ENCODE results near the gene CAB39L. TPM values are rescaled to one million over a fixed set of nuclear protein-coding genes. Genes with fewer than 3 reads are reported as not detected.

Gene CAB39L
- polyA plus RNA-seq, 1 of the 3 experiments (the other 2 are of a cell fraction): 2.6 TPM

DNA sequence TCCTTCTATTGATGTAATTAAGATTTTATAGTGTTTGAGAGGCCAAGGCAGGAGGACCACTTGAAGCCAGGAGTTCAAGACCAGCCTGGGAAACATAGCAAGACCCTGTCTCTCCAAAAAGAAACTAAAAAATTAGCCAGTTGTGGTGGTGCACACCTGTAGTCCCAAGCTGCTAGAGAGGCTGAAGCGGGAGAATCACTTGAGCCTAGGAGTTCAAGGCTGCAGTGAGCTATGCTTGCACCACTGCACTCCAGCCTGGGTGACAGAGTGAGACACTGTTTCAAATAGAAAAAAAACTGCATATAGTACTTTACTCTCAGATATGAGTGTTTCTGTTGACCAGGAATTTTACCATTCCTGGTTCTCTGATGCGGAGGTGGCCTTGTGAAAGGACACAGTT is 147.2 kb downstream of the CAB39L start (continued):
- TF ChIP-seq EP300 (IDR thresholded peaks at IDR 0.05; ENCODE audit: borderline replicate concordance in 1 of 2, low read depth in 1 of 2, low read length in 1 of 2) (no peak), FOXM1 (IDR thresholded peaks at IDR 0.05; ENCODE audit: low read depth) (no peak), TEAD4 (IDR thresholded peaks at IDR 0.05; ENCODE audit: borderline replicate concordance, insufficient read depth) (no peak), ELF1 (IDR thresholded peaks at IDR 0.05) (no peak), NRF1 (IDR thresholded peaks at IDR 0.05; ENCODE audit: low read depth, low read length) (no peak), TAF1 (IDR thresholded peaks at IDR 0.05; ENCODE audit: borderline replicate concordance, low read depth, low read length) (no peak), SMC3 (IDR thresholded peaks at IDR 0.05; ENCODE audit: low read depth, low read length) (no peak)
- TF ChIP-seq, protein P1, sequence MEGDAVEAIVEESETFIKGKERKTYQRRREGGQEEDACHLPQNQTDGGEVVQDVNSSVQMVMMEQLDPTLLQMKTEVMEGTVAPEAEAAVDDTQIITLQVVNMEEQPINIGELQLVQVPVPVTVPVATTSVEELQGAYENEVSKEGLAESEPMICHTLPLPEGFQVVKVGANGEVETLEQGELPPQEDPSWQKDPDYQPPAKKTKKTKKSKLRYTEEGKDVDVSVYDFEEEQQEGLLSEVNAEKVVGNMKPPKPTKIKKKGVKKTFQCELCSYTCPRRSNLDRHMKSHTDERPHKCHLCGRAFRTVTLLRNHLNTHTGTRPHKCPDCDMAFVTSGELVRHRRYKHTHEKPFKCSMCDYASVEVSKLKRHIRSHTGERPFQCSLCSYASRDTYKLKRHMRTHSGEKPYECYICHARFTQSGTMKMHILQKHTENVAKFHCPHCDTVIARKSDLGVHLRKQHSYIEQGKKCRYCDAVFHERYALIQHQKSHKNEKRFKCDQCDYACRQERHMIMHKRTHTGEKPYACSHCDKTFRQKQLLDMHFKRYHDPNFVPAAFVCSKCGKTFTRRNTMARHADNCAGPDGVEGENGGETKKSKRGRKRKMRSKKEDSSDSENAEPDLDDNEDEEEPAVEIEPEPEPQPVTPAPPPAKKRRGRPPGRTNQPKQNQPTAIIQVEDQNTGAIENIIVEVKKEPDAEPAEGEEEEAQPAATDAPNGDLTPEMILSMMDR (IDR thresholded peaks at IDR 0.05): no peak
- TF ChIP-seq, protein P2, sequence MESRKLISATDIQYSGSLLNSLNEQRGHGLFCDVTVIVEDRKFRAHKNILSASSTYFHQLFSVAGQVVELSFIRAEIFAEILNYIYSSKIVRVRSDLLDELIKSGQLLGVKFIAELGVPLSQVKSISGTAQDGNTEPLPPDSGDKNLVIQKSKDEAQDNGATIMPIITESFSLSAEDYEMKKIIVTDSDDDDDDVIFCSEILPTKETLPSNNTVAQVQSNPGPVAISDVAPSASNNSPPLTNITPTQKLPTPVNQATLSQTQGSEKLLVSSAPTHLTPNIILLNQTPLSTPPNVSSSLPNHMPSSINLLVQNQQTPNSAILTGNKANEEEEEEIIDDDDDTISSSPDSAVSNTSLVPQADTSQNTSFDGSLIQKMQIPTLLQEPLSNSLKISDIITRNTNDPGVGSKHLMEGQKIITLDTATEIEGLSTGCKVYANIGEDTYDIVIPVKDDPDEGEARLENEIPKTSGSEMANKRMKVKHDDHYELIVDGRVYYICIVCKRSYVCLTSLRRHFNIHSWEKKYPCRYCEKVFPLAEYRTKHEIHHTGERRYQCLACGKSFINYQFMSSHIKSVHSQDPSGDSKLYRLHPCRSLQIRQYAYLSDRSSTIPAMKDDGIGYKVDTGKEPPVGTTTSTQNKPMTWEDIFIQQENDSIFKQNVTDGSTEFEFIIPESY (IDR thresholded peaks at IDR 0.05; ENCODE audit: borderline replicate concordance, low read depth): no peak

DNA sequence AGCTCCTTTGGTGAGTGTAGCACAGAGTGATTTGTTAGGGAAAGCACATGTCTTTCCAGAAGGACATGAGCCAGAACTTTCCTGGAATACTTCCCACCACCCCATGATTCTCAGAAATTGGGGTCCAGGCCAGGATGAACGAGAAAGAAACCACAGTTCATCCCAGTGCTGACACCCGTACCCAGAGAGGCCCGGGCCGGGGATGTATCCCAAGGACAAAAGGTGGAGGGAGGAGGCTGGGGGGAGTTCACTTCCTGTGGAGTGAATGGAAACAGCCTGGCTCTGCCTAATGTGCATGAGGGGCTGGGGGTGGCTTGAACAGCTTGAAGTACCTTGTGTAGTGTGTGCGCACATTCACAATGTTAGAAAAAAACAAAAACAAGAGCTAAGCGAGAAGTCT is 148.6 kb downstream of the CAB39L start:
- Histone ChIP-seq H2AFZ (ENCODE audit: low read depth) (no peak overlapping the region), H3K4me3 (ENCODE audit: low read depth in 2 of 2, low read length in 1 of 2) (no peak overlapping the region), H3K9me2 (no peaks in the 10 kb centered on the region), H3K4me1 (ENCODE audit: control insufficient read depth in 1 of 2, insufficient read depth in 2 of 2, low read depth in 1 of 2, low read length in 1 of 2) (peaks cover 0 to 3% of the 10 kb centered on the region in 2 experiments; a peak in 1 of 4 replicates), H3K36me3 (replicated peaks in 1 of 2; ENCODE audit: control insufficient read depth in 1 of 2, insufficient read depth in 2 of 2, low read length in 1 of 2) (no peaks in the 10 kb centered on the region), H3K27me3 (ENCODE audit: insufficient read depth) (no peaks in the 10 kb centered on the region), H3F3A (replicated peaks; ENCODE audit: insufficient read depth) (no peaks in the 10 kb centered on the region), H3K9me3 (no peaks in the 10 kb centered on the region), H4K20me1 (ENCODE audit: insufficient read depth) (no peaks in the 10 kb centered on the region), H3K9ac (no peak overlapping the region), H3K79me2 (ENCODE audit: insufficient read depth) (no peaks in the 10 kb centered on the region), H3K4me2 (no peak overlapping the region), H3K27ac (ENCODE audit: low read depth in 2 of 2, low read length in 1 of 2) (no peak overlapping the region)
- POLR2A ChIA-PET: no interaction called here
- 78% methylated on average over 6 of the region's 6 CpGs for WGBS (ENCODE audit: low lambda C conversion rate)
- TF ChIP-seq TAF1 (IDR thresholded peaks at IDR 0.05; ENCODE audit: borderline replicate concordance, low read depth, low read length) (no peak), RAD21 (IDR thresholded peaks at IDR 0.05; ENCODE audit: low read length) (no peak), JUND (IDR thresholded peaks at IDR 0.05) (no peak), SIN3A (IDR thresholded peaks at IDR 0.05; ENCODE audit: borderline replicate concordance, low read depth, low read length) (no peak), FOXJ3 (CRISPR knock-in tag; IDR thresholded peaks at IDR 0.05) (no peak), MEF2A (IDR thresholded peaks at IDR 0.05; ENCODE audit: borderline replicate concordance, low read depth) (no peak), POLR2AphosphoS5 (IDR thresholded peaks at IDR 0.05; ENCODE audit: low read depth, low read length) (no peak), TEAD4 (IDR thresholded peaks at IDR 0.05; ENCODE audit: borderline replicate concordance, insufficient read depth) (no peak), RXRA (IDR thresholded peaks at IDR 0.05; ENCODE audit: borderline replicate concordance, low read depth) (no peak), EP300 (IDR thresholded peaks at IDR 0.05; ENCODE audit: borderline replicate concordance in 1 of 2, low read depth in 1 of 2, low read length in 1 of 2) (no peak), GABPA (IDR thresholded peaks at IDR 0.05; ENCODE audit: low read depth) (no peak)
- TF ChIP-seq, protein P3, sequence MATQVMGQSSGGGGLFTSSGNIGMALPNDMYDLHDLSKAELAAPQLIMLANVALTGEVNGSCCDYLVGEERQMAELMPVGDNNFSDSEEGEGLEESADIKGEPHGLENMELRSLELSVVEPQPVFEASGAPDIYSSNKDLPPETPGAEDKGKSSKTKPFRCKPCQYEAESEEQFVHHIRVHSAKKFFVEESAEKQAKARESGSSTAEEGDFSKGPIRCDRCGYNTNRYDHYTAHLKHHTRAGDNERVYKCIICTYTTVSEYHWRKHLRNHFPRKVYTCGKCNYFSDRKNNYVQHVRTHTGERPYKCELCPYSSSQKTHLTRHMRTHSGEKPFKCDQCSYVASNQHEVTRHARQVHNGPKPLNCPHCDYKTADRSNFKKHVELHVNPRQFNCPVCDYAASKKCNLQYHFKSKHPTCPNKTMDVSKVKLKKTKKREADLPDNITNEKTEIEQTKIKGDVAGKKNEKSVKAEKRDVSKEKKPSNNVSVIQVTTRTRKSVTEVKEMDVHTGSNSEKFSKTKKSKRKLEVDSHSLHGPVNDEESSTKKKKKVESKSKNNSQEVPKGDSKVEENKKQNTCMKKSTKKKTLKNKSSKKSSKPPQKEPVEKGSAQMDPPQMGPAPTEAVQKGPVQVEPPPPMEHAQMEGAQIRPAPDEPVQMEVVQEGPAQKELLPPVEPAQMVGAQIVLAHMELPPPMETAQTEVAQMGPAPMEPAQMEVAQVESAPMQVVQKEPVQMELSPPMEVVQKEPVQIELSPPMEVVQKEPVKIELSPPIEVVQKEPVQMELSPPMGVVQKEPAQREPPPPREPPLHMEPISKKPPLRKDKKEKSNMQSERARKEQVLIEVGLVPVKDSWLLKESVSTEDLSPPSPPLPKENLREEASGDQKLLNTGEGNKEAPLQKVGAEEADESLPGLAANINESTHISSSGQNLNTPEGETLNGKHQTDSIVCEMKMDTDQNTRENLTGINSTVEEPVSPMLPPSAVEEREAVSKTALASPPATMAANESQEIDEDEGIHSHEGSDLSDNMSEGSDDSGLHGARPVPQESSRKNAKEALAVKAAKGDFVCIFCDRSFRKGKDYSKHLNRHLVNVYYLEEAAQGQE (IDR thresholded peaks at IDR 0.05; ENCODE audit: low read depth, low read length): no peak
- TF ChIP-seq, protein P4, sequence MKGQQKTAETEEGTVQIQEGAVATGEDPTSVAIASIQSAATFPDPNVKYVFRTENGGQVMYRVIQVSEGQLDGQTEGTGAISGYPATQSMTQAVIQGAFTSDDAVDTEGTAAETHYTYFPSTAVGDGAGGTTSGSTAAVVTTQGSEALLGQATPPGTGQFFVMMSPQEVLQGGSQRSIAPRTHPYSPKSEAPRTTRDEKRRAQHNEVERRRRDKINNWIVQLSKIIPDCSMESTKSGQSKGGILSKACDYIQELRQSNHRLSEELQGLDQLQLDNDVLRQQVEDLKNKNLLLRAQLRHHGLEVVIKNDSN (IDR thresholded peaks at IDR 0.05; ENCODE audit: borderline replicate concordance, low read depth): no peak
- TF ChIP-seq, protein P5, sequence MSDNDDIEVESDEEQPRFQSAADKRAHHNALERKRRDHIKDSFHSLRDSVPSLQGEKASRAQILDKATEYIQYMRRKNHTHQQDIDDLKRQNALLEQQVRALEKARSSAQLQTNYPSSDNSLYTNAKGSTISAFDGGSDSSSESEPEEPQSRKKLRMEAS (IDR thresholded peaks at IDR 0.05; ENCODE audit: low read depth): no peak
- TF ChIP-seq, protein P6, sequence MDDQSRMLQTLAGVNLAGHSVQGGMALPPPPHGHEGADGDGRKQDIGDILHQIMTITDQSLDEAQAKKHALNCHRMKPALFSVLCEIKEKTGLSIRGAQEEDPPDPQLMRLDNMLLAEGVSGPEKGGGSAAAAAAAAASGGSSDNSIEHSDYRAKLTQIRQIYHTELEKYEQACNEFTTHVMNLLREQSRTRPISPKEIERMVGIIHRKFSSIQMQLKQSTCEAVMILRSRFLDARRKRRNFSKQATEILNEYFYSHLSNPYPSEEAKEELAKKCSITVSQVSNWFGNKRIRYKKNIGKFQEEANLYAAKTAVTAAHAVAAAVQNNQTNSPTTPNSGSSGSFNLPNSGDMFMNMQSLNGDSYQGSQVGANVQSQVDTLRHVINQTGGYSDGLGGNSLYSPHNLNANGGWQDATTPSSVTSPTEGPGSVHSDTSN (IDR thresholded peaks at IDR 0.05): no peak
- no peak for DNase-seq
- CTCF ChIA-PET: interaction anchor here (1.5 to 4.7 kb wide), 3 partner anchors 15 to 312 kb away, joined by 4 to 32 read pairs (median 13); no protein-coding TSS in a partner anchor
